ENCODE measurements around the gene CBX3. TPM values are rescaled to one million over a fixed set of nuclear protein-coding genes. Genes with fewer than 3 reads are reported as not detected.

The CBX3 gene
- total RNA-seq, 4 donors from 2014 or later, result 41.6 to 72.3 (median 55.6) TPM

DNA sequence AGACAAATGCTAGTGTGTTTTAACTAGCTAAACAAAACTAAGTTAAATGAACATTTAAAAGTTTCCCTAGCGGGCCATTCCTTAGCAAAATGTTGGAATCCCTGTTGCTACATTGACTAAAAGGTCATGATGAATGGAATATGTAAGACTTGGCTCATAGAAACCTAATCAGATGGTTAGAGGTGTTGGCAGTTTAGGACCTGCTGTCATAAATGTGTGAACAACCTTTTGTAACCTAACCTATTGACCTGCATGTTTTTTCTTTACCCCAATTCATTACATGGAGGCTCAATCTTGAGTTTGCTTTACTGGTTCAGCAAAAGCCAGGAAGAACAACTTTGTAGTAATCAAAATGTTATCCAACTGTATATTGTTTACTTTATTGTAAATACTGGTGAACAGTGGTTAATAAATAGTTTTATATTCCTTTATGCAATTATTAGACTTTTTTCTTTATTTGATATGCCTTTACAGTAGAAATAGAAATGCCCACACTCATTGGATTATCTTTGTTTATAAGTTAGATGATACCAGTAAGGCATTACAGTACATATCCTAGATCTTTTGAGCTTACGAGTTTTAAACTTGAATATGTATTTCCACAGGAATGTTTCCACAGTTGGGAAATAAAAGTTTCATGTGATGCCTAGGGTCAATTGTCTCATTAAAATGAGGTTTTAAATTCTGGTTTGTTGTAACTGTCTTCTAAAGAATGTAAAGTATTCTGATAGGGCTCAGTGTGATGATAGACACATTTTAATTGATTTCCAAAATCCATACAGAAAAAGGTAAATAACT is 11.6 kb downstream of the CBX3 start:
- WGBS, 2 donors, result 92 to 93% methylated on average over 2 of the region's 2 CpGs
- DNase-seq, result no peak
- peaks cover 25 to 43% of the 10 kb centered on the region in 2 donors for H3K36me3 ChIP-seq
- no peak for TF ChIP-seq CTCF (IDR thresholded peaks at IDR 0.05)
- TF ChIP-seq POLR2A (IDR thresholded peaks at IDR 0.05), result no peak
- no peak overlapping the region for H3K27ac ChIP-seq
- H3K9me3 ChIP-seq, result no peaks in the 10 kb centered on the region
- H3K4me1 ChIP-seq, result no peaks in the 10 kb centered on the region
- no peak overlapping the region for H3K4me3 ChIP-seq (replicated peaks in 1 of 3)
- intact Hi-C loops (cut with DNase I), result no loop called here
- no peaks in the 10 kb centered on the region for H3K27me3 ChIP-seq

DNA sequence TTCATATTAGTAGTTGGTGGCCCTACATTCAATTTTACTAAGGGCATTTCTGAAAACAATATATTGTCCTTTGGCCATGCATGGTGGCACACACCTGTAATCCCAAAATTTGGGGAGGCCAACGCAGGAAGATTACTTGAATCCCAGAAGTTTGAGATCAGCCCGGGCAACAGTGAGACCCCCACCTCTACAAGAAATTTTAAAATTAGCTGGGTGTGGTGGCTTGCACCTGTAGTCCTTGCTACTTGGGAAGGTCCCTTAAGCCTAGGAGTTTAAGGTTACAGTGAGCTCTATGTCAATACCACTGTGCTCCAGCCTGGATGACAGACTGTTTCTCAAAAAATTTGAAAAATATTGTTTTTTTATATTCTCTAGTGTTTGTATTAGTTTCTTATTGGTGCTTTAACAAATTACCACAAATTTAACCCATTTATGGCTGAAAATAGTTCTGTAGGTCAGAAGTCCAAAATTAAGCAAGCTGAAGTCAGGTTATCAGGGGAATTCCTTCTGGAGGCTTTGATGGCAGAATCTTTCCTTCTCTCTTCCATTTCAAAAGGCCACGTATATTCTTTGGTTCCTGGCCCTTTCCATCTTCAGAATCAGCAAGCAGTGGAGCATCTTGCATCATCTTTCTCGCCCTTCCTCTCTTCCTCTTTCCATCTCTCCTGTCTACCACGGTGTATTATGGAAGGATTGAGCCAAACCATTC is 12.4 kb downstream of the CBX3 start:
- H3K27ac ChIP-seq, result no peak overlapping the region
- TF ChIP-seq POLR2A (IDR thresholded peaks at IDR 0.05) (no peak), CTCF (IDR thresholded peaks at IDR 0.05) (no peak)
- no peak for DNase-seq
- H3K27me3 ChIP-seq, result no peaks in the 10 kb centered on the region
- intact Hi-C loops (cut with DNase I), result no loop called here
- H3K4me3 ChIP-seq (replicated peaks in 1 of 3), result no peak overlapping the region
- H3K9me3 ChIP-seq, result no peaks in the 10 kb centered on the region
- 83 to 88% methylated on average over 5 of the region's 5 CpGs for whole genome bisulfite sequencing, 2 donors
- peaks cover 19 to 34% of the 10 kb centered on the region in 2 donors for H3K36me3 ChIP-seq
- H3K4me1 ChIP-seq, result no peaks in the 10 kb centered on the region

- no peak overlapping the region for H3K4me3 ChIP-seq (replicated peaks in 1 of 3)
- H3K36me3 ChIP-seq, result peaks cover 4 to 18% of the 10 kb centered on the region in 2 donors
- no peak for DNase-seq
- 76 to 78% methylated on average over 2 of the region's 2 CpGs for WGBS, 2 donors
- H3K27ac ChIP-seq, result no peak overlapping the region
- no peaks in the 10 kb centered on the region for H3K27me3 ChIP-seq
- intact Hi-C loops (cut with DNase I), result no loop called here
- H3K9me3 ChIP-seq, result no peaks in the 10 kb centered on the region
- H3K4me1 ChIP-seq, result no peaks in the 10 kb centered on the region
- TF ChIP-seq CTCF (IDR thresholded peaks at IDR 0.05) (no peak), POLR2A (IDR thresholded peaks at IDR 0.05) (no peak)
These were observed 14.5 kb downstream of the CBX3 start for GRCh38 chr7:26216049-26216448.

DNA sequence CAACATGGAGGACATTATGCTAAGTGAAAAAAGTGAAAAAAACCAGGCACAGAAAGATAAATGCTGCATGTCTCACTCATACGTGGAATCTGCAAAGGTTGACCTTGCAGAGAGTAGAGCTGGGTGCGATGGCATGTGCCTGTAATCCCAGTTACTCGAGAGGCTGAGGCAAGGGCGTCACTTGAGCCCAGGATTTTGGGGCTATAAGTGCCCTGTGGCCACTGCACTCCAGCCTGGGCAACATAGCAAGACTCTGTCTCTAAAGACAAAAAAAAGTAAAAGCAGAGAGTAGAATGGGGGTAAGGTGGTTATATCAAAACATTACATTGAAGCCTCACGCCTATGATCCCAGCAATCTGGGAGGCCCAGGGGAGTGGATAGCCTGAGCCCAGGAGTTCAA is 22.8 kb downstream of the CBX3 start:
- Histone ChIP-seq H3K4me1 (no peaks in the 10 kb centered on the region), H3K4me3 (replicated peaks in 1 of 3) (no peak overlapping the region), H3K36me3 (no peaks in the 10 kb centered on the region), H3K27ac (no peak overlapping the region), H3K27me3 (no peaks in the 10 kb centered on the region), H3K9me3 (no peaks in the 10 kb centered on the region)
- intact Hi-C loops (cut with DNase I), result no loop called here
- WGBS, 2 donors, result 81 to 85% methylated on average over 5 of the region's 5 CpGs
- no peak for TF ChIP-seq POLR2A (IDR thresholded peaks at IDR 0.05)
- TF ChIP-seq CTCF (IDR thresholded peaks at IDR 0.05), result no peak
- DNase-seq, result no peak

DNA sequence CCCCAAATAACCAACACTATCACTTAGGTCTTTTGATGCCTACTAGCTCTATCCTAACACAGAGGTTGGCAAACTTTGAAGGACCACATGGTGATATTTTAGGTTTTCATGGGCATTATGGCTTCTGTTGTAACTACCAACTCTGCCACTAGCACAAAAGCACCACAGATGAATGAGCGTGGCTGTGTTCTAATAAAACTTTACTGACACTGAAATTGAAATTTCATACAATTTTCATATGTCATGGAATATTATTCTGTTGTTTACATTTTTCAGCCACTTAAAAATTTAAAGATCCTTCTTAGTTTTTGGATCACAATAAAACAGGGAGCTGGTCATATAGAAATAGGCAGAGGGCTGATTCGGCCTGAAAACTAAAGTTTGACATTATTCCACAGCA is 26.4 kb downstream of the CBX3 start:
- Histone ChIP-seq H3K9me3 (no peaks in the 10 kb centered on the region), H3K27ac (no peak overlapping the region), H3K4me1 (no peaks in the 10 kb centered on the region), H3K4me3 (replicated peaks in 1 of 3) (no peak overlapping the region), H3K36me3 (no peaks in the 10 kb centered on the region), H3K27me3 (no peaks in the 10 kb centered on the region)
- no peak for DNase-seq
- TF ChIP-seq CTCF (IDR thresholded peaks at IDR 0.05) (no peak), POLR2A (IDR thresholded peaks at IDR 0.05) (no peak)
- intact Hi-C loops (cut with DNase I), result no loop called here
- 95 to 96% methylated on average over 2 of the region's 2 CpGs for WGBS, 2 donors

Measured in thyroid gland (tissue), 4 donors.